Mesodermal cell (in vitro differentiated cells): ENCODE results near the gene AZU1.

Experiments
- H3K27ac ChIP-seq: 2 replicates; pipeline ENCODE4 v1.7.0; 2013; ENCODE audit warnings: mild to moderate bottlenecking, low read depth, low read length, moderate library complexity; ENCODE audit not compliant: severe bottlenecking
- H3K36me3 ChIP-seq: 2 replicates; pipeline ENCODE4 v1.7.1; 2013; ENCODE audit warnings: mild to moderate bottlenecking, low read length, moderate library complexity; ENCODE audit not compliant: control insufficient read depth, insufficient read depth
- H3K4me1 ChIP-seq: one replicate; pipeline ENCODE4 v1.7.1; 2013; ENCODE audit warnings: mild to moderate bottlenecking, low read length; ENCODE audit not compliant: insufficient read depth, control insufficient read depth, poor library complexity, severe bottlenecking
- H3K4me3 ChIP-seq: 2 replicates; pipeline ENCODE4 v1.7.0; 2013; ENCODE audit warnings: low read length, control low read depth, mild to moderate bottlenecking; ENCODE audit not compliant: insufficient read depth, poor library complexity, severe bottlenecking; ENCODE audit errors: extremely low read depth
- H3K9me3 ChIP-seq: 2 replicates; pipeline ENCODE4 v1.7.1; 2013; ENCODE audit warnings: mild to moderate bottlenecking, low read length, moderate library complexity; ENCODE audit not compliant: control insufficient read depth
- WGBS, 2 experiments: methylation state at CpG; one replicate each; pipeline ENCODE4 v1.1.5; 2013; ENCODE audit warnings: missing lambda C conversion rate in 2 of 2; ENCODE audit not compliant: insufficient coverage in 2 of 2; 5-methylcytosine and 5-hydroxymethylcytosine counted together

AZU1 gene

DNA sequence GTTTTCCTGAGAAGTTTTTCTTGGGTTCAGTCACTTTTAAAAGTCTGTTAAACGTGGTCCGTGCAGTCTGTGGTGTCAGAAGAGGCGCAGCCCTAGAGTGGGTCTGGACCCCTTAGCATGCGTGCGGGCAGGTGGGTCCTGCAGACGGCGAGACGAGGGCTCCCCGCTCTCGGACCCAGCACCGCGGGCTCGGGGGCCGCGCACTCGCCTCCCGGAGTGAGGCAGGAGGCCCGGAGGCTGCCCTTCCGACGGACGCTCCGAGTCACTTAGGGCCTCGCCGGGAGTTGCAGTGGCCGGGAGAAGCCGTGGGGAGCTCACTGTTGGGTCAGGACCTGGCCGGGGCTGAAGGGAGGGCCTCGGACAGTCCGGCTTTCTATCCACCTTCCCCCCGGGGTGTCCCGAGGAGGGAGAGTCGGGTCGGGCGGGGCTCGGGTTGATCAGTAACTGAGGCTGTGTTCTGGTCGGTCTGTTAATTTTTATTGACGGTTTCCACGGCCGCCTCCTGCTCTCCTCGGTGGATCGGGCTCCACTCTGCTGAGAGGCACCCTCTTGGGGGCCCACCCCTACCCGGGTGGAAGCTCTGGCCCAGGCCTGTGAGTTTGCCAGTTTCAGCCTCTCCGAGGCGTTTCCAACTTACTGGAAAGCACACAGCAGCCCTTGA, 29.1 kb upstream of the AZU1 start:
- 1% methylated on average over 30 to 36 of the region's 44 CpGs for WGBS, 2 experiments

DNA sequence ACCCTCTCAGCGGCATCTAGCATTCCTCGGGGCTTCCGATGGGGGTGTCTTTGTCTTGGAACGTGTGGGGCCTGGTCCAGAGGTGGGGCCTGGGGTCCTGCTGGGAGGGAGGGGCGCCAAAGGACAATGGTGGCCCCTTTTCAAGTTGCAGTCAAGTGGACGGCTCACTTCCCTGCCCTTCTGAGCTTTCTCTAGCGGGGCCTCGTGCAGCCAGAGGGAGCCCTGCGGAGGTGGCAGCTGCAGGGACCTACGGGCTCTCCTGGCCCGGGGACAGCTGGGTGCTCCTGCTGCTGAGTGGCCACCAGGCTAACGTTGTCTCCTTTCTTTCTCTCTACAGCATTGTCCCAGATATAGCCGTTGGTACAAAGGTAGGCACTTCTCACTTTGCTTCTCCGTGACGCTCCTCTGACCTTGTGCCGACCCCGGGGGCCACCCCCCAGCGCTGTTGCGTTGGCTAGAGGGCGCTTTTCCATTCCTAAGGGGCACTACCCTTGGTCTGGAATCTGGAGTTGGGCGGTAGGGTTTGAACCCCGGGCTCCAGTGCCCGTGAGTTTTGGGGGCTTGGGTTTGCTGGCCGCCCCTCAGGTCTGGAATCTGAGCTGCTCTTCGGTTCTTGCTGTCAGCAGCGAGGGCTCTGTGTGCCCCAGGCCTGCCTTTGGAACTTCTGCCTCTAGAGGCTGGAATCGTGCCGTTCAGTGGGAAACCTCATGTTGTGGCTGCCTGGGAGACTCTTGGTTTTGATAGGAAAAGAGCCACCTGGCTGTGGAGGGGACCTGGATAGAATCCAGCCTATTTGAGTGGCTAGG, 28.4 kb upstream of the AZU1 start:
- whole genome bisulfite sequencing, 2 experiments, result 15 to 21% methylated on average over 22 to 28 of the region's 28 CpGs
- peak overlapping the region; percentile 99 for H3K27ac ChIP-seq

More for the DNA sequence above, 29.1 kb upstream of the AZU1 start:
- peaks cover 55% of the 10 kb centered on the region for H3K36me3 ChIP-seq
- peak overlapping the region; percentile 97 for H3K4me3 ChIP-seq
- H3K27ac ChIP-seq, result peak overlapping the region; percentile 99
- H3K4me1 ChIP-seq, result peaks cover 30% of the 10 kb centered on the region
- no peaks in the 10 kb centered on the region for H3K9me3 ChIP-seq

DNA sequence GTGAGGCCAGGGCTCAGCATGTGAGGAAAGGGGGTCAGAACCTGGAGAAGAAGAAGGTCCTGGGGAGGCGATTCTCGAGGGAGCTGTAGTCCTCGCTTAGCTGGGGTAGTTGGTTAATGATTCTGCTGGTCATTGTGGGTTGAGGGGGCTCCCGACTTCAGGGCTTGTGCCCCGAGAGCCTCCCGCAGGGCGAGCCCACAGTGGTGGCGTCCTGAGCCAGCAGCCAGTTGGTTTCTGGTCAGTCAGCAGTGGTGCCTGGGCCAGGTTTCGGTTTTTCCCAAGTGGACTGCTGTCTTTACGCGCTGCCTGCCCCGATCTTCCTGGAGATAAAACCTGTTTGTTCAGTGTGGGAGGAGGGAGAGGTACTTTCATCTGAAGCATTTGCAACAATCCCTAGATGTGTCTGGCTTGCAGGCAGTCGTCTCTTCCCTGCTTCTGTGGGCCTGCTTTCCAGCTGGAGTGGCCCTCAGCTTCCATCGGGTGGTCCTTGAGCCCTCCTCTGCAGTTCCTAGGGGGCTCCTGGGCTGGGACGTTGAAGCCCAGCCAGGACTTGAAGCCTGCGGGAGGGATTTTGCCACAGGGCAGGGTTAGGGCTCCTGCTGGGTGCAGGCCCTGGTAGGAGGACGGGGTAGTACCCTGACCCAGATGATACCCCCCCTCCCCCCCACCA, 27.1 kb upstream of the AZU1 start:
- peaks cover 75% of the 10 kb centered on the region for H3K36me3 ChIP-seq
- 87 to 89% methylated on average over 9 to 15 of the region's 17 CpGs for WGBS, 2 experiments
- peaks cover 30% of the 10 kb centered on the region for H3K4me1 ChIP-seq
- peak overlapping the region; percentile 41 for H3K27ac ChIP-seq
- H3K9me3 ChIP-seq, result no peaks in the 10 kb centered on the region
- peak overlapping the region; percentile 14 for H3K4me3 ChIP-seq

More for the DNA sequence above, 28.4 kb upstream of the AZU1 start:
- Histone ChIP-seq H3K4me3 (peak overlapping the region; percentile 97), H3K4me1 (peaks cover 30% of the 10 kb centered on the region), H3K9me3 (no peaks in the 10 kb centered on the region), H3K36me3 (peaks cover 63% of the 10 kb centered on the region)

DNA sequence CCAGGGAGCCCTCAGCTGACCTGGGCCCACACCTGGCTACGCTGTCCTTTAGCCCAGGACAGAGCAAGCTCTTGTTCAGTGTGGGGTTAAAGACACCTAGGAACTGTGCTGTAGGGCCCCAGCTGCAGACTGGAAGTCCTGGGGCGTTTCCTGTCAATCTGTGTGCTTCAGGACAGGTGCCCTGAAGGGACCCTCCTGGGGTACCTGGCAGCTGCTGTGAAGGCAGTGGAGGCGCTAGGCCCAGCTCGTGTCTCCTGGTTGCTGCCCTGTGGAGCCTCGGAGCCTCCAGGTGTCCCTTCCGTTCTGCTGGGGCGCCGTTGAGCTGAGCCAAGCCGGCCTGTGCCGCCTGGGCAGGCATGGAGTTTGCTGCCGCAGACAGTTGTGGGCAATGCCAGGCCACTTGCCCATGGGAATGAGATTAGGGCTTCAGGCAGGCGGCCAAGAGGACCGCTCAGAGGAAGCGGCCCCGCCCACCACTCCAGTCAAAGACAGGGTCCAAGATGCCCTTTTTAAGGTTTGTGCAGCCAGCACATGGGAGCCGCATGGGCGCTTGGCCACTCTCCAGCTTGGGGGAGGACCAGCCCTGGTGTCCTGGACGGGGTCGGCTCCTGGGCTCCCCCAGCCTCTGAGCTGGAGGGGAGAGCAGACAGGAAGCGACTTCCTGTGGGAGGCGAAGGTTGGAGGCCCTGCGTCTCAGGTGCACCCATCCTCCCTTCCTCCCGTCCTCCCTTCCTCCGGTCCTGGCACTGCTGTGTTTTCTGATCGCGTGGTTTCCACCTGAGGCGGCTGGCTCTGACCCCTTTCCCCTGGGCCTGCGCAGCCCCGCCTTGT, 26.4 kb upstream of the AZU1 start:
- Histone ChIP-seq H3K4me1 (peaks cover 30% of the 10 kb centered on the region), H3K36me3 (peaks cover 82% of the 10 kb centered on the region), H3K27ac (peak overlapping the region; percentile 74), H3K4me3 (no peak overlapping the region), H3K9me3 (no peaks in the 10 kb centered on the region)
- 95 to 96% methylated on average over 27 to 29 of the region's 29 CpGs for WGBS, 2 experiments

DNA sequence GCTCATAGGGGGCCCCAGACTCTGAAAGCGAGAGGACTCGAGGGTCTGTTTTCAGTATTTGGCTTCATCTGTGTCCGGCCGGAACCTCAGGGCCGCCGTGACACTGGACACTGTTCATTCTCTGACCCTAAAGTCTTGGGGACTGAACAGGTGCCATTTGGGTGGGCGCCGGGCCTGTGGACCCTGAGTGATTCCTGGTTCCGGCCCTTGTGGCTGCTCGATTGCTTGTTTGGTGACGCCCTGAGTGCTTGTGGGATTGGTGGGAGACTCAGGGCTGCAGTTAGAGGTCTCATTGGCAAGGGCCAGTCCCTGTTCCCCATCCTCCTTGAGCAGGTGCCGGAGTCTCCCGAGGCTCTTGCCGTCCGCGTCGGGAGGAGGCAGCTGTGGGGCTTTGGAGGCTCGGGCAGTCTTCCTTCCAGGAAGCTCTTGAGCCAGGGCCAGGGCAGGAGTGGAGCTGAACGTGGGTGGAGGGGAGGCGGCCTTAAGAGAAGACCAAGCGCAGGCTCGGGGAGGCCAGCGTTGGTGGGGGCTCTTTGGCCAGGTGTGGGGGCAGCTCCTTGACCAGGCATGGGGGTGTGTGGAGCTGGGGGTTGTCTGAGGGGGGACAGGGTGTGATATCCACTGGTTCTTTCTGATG, 25.7 kb upstream of the AZU1 start:
- 90 to 91% methylated on average over 17 to 18 of the region's 23 CpGs for WGBS, 2 experiments
- H3K36me3 ChIP-seq, result peaks cover 90% of the 10 kb centered on the region
- peak overlapping the region; percentile 74 for H3K27ac ChIP-seq
- H3K4me1 ChIP-seq, result peaks cover 30% of the 10 kb centered on the region
- H3K4me3 ChIP-seq, result no peak overlapping the region
- H3K9me3 ChIP-seq, result no peaks in the 10 kb centered on the region

DNA sequence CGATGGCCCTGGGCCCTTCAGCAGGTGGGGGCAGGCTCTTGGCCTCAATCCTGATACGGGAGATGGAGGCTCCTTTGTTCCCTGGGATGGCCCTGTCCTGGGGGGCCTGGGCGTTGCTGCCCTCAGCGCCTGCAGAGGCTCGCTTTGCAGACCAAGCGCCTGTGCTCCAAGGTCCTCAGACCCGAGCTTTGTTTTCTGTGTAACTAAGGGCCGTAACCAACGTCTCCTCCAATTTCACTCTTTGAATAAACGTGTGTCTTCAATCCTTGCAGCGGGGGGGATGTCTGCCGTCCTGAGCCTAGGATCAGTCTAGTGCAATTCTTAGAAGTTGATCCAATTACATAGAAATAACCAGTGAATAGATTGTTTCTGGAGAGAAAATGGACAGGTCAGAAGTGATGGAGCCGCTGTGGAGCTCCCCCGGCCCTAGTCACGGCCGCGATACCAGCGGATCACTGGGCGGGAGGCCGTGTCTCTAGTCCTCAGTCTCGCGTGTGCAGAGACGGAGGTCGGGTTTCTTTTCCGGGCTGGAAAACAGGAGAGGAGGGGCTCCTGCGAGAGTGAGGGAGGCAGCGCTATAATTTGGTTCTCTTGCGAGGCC, 25.0 kb upstream of the AZU1 start:
- Histone ChIP-seq H3K9me3 (no peaks in the 10 kb centered on the region), H3K36me3 (peaks cover 96% of the 10 kb centered on the region), H3K4me3 (no peak overlapping the region), H3K27ac (peak overlapping the region; percentile 74), H3K4me1 (peaks cover 30% of the 10 kb centered on the region)
- 91 to 97% methylated on average over 17 to 25 of the region's 28 CpGs for WGBS, 2 experiments

DNA sequence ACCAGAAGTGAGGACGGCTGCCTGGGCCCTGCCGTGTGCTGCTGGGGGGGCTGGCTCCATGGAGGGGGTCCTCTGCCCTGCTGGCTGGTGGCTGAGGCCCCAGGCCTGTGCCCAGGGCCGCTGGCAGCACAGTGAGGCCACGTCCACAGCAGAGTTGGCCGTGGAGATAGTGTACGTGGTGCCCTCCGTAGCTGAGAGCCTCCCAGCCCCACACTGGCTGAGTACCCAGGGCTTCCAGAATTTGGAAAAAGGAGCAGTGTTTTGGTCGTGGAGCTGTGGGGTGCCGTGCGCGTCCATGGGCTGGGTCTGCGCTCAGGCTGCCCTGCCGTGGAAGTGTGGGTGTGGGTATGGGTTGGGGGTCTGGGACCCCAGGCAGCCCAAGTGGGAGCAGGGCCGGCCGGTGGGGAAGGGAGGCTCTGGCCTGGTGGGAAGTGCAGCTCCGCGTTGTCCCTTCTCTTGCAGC, 24.5 kb upstream of the AZU1 start:
- peaks cover 99% of the 10 kb centered on the region for H3K36me3 ChIP-seq
- peak overlapping the region; percentile 74 for H3K27ac ChIP-seq
- H3K4me1 ChIP-seq, result peaks cover 30% of the 10 kb centered on the region
- 95 to 97% methylated on average over 10 to 17 of the region's 17 CpGs for WGBS, 2 experiments
- H3K4me3 ChIP-seq, result no peak overlapping the region
- H3K9me3 ChIP-seq, result no peaks in the 10 kb centered on the region

DNA sequence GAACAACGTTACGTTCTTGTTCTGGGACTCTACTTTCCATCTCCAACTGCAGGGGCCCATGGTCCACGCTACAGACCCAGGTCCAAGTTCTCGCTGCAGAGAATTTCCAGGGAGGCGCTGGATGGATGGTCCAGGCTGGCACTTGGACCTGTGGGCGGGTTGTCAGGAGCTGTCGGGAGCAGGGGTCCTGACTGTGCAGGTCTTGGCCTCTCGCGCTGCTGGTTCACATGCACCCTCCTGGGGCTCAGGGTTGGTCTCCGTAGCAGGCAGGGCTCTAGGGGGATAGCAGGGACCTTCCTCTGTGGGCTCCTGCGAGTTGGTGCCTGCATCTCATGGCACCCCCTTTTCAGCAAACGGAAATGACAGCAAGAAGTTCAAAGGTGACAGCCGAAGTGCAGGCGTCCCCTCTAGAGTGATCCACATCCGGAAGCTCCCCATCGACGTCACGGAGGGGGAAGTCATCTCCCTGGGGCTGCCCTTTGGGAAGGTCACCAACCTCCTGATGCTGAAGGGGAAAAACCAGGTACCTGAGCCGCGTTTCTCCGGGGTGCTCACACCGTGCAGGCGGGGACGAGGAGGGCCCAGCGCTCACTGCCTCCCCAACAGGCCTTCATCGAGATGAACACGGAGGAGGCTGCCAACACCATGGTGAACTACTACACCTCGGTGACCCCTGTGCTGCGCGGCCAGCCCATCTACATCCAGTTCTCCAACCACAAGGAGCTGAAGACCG, 23.8 kb upstream of the AZU1 start:
- no peak overlapping the region for H3K4me3 ChIP-seq
- 97 to 98% methylated on average over 30 to 31 of the region's 31 CpGs for WGBS, 2 experiments
- no peak overlapping the region for H3K27ac ChIP-seq
- H3K36me3 ChIP-seq, result peaks cover 99% of the 10 kb centered on the region
- H3K4me1 ChIP-seq, result peaks cover 30% of the 10 kb centered on the region
- no peaks in the 10 kb centered on the region for H3K9me3 ChIP-seq

DNA sequence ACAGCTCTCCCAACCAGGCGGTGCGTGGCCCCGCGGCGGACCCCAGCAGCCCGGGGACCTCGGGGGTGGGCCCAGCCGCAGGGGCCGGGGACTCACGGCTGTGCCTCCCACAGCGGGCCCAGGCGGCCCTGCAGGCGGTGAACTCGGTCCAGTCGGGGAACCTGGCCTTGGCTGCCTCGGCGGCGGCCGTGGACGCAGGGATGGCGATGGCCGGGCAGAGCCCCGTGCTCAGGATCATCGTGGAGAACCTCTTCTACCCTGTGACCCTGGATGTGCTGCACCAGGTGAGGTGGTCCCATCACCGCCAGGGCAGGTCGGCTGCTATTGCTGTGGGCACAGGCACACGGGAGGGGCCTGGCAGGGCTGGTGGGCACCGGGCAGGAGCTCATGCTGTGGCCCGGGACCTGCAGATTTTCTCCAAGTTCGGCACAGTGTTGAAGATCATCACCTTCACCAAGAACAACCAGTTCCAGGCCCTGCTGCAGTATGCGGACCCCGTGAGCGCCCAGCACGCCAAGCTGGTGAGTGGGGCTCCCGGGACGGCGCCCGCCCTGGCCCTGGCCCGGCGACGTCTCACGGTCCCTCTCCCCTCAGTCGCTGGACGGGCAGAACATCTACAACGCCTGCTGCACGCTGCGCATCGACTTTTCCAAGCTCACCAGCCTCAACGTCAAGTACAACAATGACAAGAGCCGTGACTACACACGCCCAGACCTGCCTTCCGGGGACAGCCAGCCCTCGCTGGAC, 23.0 kb upstream of the AZU1 start:
- peaks cover 28% of the 10 kb centered on the region for H3K4me1 ChIP-seq
- peaks cover 99% of the 10 kb centered on the region for H3K36me3 ChIP-seq
- H3K4me3 ChIP-seq, result no peak overlapping the region
- H3K9me3 ChIP-seq, result no peaks in the 10 kb centered on the region
- WGBS, 2 experiments, result 97 to 98% methylated on average over 38 to 53 of the region's 53 CpGs
- peak overlapping the region; percentile 29 for H3K27ac ChIP-seq
